IMR-90 (cell line): ENCODE measurements around the gene SRRM3. TPM values are rescaled to one million over a fixed set of nuclear protein-coding genes. Genes with fewer than 3 reads are reported as not detected.
"Not testable (repeated sequence)": the region's sequence is repeated elsewhere in the genome, so short reads cannot be mapped to it uniquely, and the experiment has no call there.

Experiments used
- ATAC-seq: fragments of 200-7000 bp; cut with Tn5 transposase; 2 replicates; pipeline ENCODE4 v1.9.1; 2020; ENCODE audit warnings: low read depth, mild to moderate bottlenecking, moderate library complexity
- BruUV-seq: library from RNA; stranded (reverse); fragments of 400-500 nt; replicated peaks from 2 replicates; lab custom pipeline; 2021; lab: Mats Ljungman, UMichigan
- CTCF ChIA-PET: fragments of 300-600 bp; formaldehyde crosslinking; extraction: SDS; loops from one replicate; lab custom pipeline; 2021; ENCODE audit warnings: antibody characterized with exemption; lab: Yijun Ruan, JAX
- POLR2A ChIA-PET: fragments of 300-600 bp; sonication (Branson Sonifier 250); formaldehyde crosslinking; loops from one replicate; lab custom pipeline; 2022; ENCODE audit warnings: antibody characterized with exemption; ENCODE audit not compliant: unreplicated experiment; lab: Charles Lee
- DNase-seq: peaks from one replicate; pipeline ENCODE4 v3.0.0; 2013
- H2AFZ ChIP-seq: replicated peaks from 2 replicates; pipeline ENCODE3; 2013; ENCODE audit warnings: low read length, mild to moderate bottlenecking; ENCODE audit not compliant: poor library complexity
- H2AK5ac ChIP-seq: 2 replicates; pipeline ENCODE4 v1.6.1; 2013; ENCODE audit warnings: low read depth, low read length, inconsistent platforms
- H2AK9ac ChIP-seq: replicated peaks from 2 replicates; pipeline ENCODE3; 2013; ENCODE audit warnings: mild to moderate bottlenecking, low read depth, low read length, moderate library complexity; ENCODE audit not compliant: poor library complexity
- H2BK120ac ChIP-seq: 2 replicates; pipeline ENCODE4 v1.6.1; 2013; ENCODE audit warnings: low read depth, low read length, inconsistent platforms
- H2BK15ac ChIP-seq: 3 replicates; pipeline ENCODE4 v1.6.1; 2013; ENCODE audit warnings: low read depth, low read length, inconsistent platforms
- H2BK20ac ChIP-seq: 2 replicates; pipeline ENCODE4 v1.6.1; 2013; ENCODE audit warnings: low read depth, mild to moderate bottlenecking, inconsistent platforms, low read length, moderate library complexity
- H2BK5ac ChIP-seq: 2 replicates; pipeline ENCODE4 v1.6.1; 2013; ENCODE audit warnings: mild to moderate bottlenecking, low read depth, low read length, inconsistent platforms; ENCODE audit not compliant: poor library complexity, severe bottlenecking
- H3K14ac ChIP-seq: replicated peaks from 2 replicates; pipeline ENCODE4 v1.6.1; 2013; ENCODE audit warnings: low read depth, low read length, inconsistent platforms
- H3K18ac ChIP-seq: 2 replicates; pipeline ENCODE4 v1.6.1; 2013; ENCODE audit warnings: low read depth, low read length, control low read depth
- H3K23ac ChIP-seq: 2 replicates; pipeline ENCODE4 v1.6.1; 2013; ENCODE audit warnings: low read depth, low read length, inconsistent platforms
- H3K27ac ChIP-seq: 2 replicates; pipeline ENCODE4 v1.5.1; 2013; ENCODE audit warnings: mild to moderate bottlenecking, control low read depth, low read length; ENCODE audit not compliant: insufficient read depth
- H3K27me3 ChIP-seq: 2 replicates; pipeline ENCODE4 v1.6.1; 2013; ENCODE audit warnings: low read length; ENCODE audit not compliant: control insufficient read depth, insufficient read depth
- H3K36me3 ChIP-seq: 2 replicates; pipeline ENCODE4 v1.6.1; 2013; ENCODE audit warnings: low read length, mixed read lengths; ENCODE audit not compliant: control insufficient read depth, insufficient read depth
- H3K4ac ChIP-seq: 2 replicates; pipeline ENCODE4 v1.6.1; 2013; ENCODE audit warnings: low read depth, low read length, inconsistent platforms
- H3K4me1 ChIP-seq: 2 replicates; pipeline ENCODE4 v1.6.1; 2013; ENCODE audit warnings: low read length, mixed read lengths; ENCODE audit not compliant: control insufficient read depth, insufficient read depth
- H3K4me2 ChIP-seq: 2 replicates; pipeline ENCODE4 v1.6.1; 2013; ENCODE audit warnings: low read depth, mild to moderate bottlenecking, control low read depth, low read length, moderate library complexity
- H3K4me3 ChIP-seq: 2 replicates; pipeline ENCODE4 v1.5.1; 2013; ENCODE audit warnings: low read depth, mild to moderate bottlenecking, control low read depth, low read length, moderate library complexity; ENCODE audit not compliant: insufficient read depth
- H3K56ac ChIP-seq: 2 replicates; pipeline ENCODE4 v1.6.1; 2013; ENCODE audit warnings: low read length, inconsistent platforms; ENCODE audit not compliant: insufficient read depth; ENCODE audit errors: extremely low read depth
- H3K79me1 ChIP-seq, 2 experiments: 2 replicates each; pipeline ENCODE4 v1.6.1; 2013; ENCODE audit warnings: low read length in 2 of 2, inconsistent platforms in 1 of 2, low read depth in 1 of 2
- H3K9ac ChIP-seq: 2 replicates; pipeline ENCODE4 v1.6.1; 2013; ENCODE audit warnings: low read depth, low read length, control low read depth
- H3K9me1 ChIP-seq: 2 replicates; pipeline ENCODE4 v1.6.1; 2013; ENCODE audit warnings: low read length, inconsistent platforms; ENCODE audit not compliant: insufficient read depth
- H3K9me3 ChIP-seq: 2 replicates; pipeline ENCODE4 v1.6.1; 2013; ENCODE audit warnings: low read length; ENCODE audit not compliant: control insufficient read depth, insufficient read depth
- H4K20me1 ChIP-seq: 2 replicates; pipeline ENCODE4 v1.6.1; 2013; ENCODE audit warnings: low read length, inconsistent platforms; ENCODE audit not compliant: insufficient read depth
- H4K5ac ChIP-seq: 2 replicates; pipeline ENCODE4 v1.6.1; 2013; ENCODE audit warnings: mild to moderate bottlenecking, low read depth, low read length, control low read depth
- H4K8ac ChIP-seq, 2 experiments: 2 replicates each; pipeline ENCODE4 v1.6.1; 2013; ENCODE audit warnings: low read depth in 2 of 2, low read length in 2 of 2, control low read depth in 1 of 2, inconsistent platforms in 1 of 2
- H4K91ac ChIP-seq: 2 replicates; pipeline ENCODE4 v1.6.1; 2013; ENCODE audit warnings: low read depth, low read length, inconsistent platforms; ENCODE audit not compliant: insufficient read depth
- WGBS, 2 experiments: methylation state at CpG; one replicate each; pipeline versions ENCODE4 v1.1.5 to v1.1.7; 2013; ENCODE audit warnings: missing lambda C conversion rate in 2 of 2; ENCODE audit not compliant: insufficient read length in 1 of 2; ENCODE audit errors: extremely low coverage in 2 of 2; 5-methylcytosine and 5-hydroxymethylcytosine counted together
- dilution Hi-C: fragments of 300-500 bp; cut with HindIII; formaldehyde crosslinking; loops from one replicate; pipeline ENCODE4 v1.14.3; 2018; ENCODE audit warnings: low sequenced_read_pairs; ENCODE audit not compliant: unreplicated experiment
- in situ Hi-C: fragments of 300-500 bp; cut with MboI; formaldehyde crosslinking; loops from 3 replicates; pipeline ENCODE4 v1.14.3; 2019; ENCODE audit warnings: low sequenced_read_pairs, inconsistent platforms, mixed read lengths
- intact Hi-C: fragments of 100-400 bp; cut with micrococcal nuclease; formaldehyde crosslinking; loops from 2 replicates; pipeline ENCODE4 v1.10.0; 2022
- polyA plus RNA-seq, 3 experiments: library from polyadenylated mRNA; depleted of rRNA; stranded (reverse); fragments of >200 nt; gene quantifications; 2 replicates each; pipeline ENCODE4 v1.2.3, GENCODE V29; 2012; ENCODE audit warnings: low replicate concordance in 1 of 3
- total RNA-seq: library from RNA; depleted of rRNA; stranded (reverse); fragments of >200 nt; gene quantifications from 2 replicates; pipeline ENCODE4 v1.2.3, GENCODE V29; 2012

SRRM3 gene
- total and polyA plus RNA-seq, 2 of the 4 experiments (the other 2 are of a cell fraction): 0.18 to 2.5 TPM

DNA sequence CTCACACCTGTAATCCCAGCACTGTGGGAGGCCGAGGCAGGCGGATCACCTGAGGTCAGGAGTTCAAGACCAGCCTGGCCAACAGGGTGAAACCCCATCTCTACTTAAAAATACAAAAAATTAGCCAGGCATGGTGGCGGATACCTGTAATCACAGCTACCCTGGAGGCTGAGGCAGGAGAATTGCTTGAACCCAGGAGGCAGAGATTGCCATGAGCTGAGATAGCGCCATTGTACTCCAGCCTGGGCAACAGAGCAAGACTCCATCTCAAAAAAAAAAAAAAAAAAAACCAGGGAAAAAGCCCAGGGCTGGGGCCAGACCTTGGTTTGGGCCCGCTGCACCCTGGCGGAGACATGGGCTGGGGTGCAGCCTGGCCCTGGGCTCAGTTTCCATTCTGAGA is 110.1 kb downstream of the SRRM3 start:
- ATAC-seq, H3K18ac ChIP-seq, H3K9ac ChIP-seq, H2BK5ac ChIP-seq, H3K27ac ChIP-seq, H3K4me2 ChIP-seq, H3K36me3 ChIP-seq, H4K91ac ChIP-seq, H3K4ac ChIP-seq, H4K20me1 ChIP-seq, H2BK15ac ChIP-seq, H2BK120ac ChIP-seq, DNase-seq, H3K56ac ChIP-seq, H3K27me3 ChIP-seq, BruUV-seq, POLR2A ChIA-PET, H3K79me1 ChIP-seq, H4K5ac ChIP-seq, H4K8ac ChIP-seq, H3K23ac ChIP-seq, H2AFZ ChIP-seq, H3K14ac ChIP-seq, H3K4me1 ChIP-seq, H3K9me1 ChIP-seq, H3K4me3 ChIP-seq, H2AK5ac ChIP-seq, intact Hi-C loops, dilution Hi-C loops, H2BK20ac ChIP-seq, H3K9me3 ChIP-seq, H2AK9ac ChIP-seq: not testable (repeated sequence)
- in situ Hi-C loops: loop anchor here (5.0 kb wide), 1 partner anchor 130 kb away; no protein-coding TSS in a partner anchor
- WGBS, 2 experiments: no CpG with 5 or more reads among the region's 6 CpGs
- CTCF ChIA-PET: interaction anchor here (0.6 to 1.1 kb wide), 2 partner anchors 21 to 1128 kb away, joined by 3 to 4 read pairs; no protein-coding TSS in a partner anchor
